Spleen (tissue), 7 donors: ENCODE measurements around the gene HTR2A.

Experiments used
- CTCF ChIP-seq, 11 experiments: fragments of 200-600 bp in 7 of 11; fragments of 450-650 bp in 4 of 11; sonication (generic) in 4 of 11; IDR thresholded peaks in 8 of 11; conservative IDR thresholded peaks in 3 of 11; 1 replicate in 7 of 11; 2 replicates in 4 of 11; pipeline versions ENCODE4 v1.4.0 to v1.8.0; 2016 to 2021; ENCODE audit warnings: antibody characterized with exemption in 11 of 11, inconsistent platforms in 4 of 11, mild to moderate bottlenecking in 1 of 11
- POLR2A ChIP-seq, 3 donors: fragments of 450-650 bp; IDR thresholded peaks; one replicate each; pipeline ENCODE4 v1.5.1; 2017; ENCODE audit warnings: antibody characterized with exemption in 3 of 3, mild to moderate bottlenecking in 1 of 3
- donor health status: DM: no; HTN: no; CAD: no; lungs with moderate emphysema.
- donor health status: DM: no; HTN: no; CAD: no.
- donor health status: DM: no; HTN: no; CAD: no.

GRCh38 chr13:46796515-46797474, 100.1 kb downstream of the HTR2A start, which contains the start of gene ESD:
- TF ChIP-seq POLR2A (IDR thresholded peaks at IDR 0.05) (peak in 1 of 3 donors; percentile 86), CTCF (IDR thresholded peaks at IDR 0.05 in 8 of 11, conservative IDR thresholded peaks at IDR 0.05 in 3 of 11) (peak in 2 of 11 experiments; percentile 12 to 17)
